ENCODE results near the gene CACNA2D2. TPM values are rescaled to one million over a fixed set of nuclear protein-coding genes. Genes with fewer than 3 reads are reported as not detected.

Gene CACNA2D2
- total RNA-seq, 1 experiment from 2014 or later = 22.0 TPM

DNA sequence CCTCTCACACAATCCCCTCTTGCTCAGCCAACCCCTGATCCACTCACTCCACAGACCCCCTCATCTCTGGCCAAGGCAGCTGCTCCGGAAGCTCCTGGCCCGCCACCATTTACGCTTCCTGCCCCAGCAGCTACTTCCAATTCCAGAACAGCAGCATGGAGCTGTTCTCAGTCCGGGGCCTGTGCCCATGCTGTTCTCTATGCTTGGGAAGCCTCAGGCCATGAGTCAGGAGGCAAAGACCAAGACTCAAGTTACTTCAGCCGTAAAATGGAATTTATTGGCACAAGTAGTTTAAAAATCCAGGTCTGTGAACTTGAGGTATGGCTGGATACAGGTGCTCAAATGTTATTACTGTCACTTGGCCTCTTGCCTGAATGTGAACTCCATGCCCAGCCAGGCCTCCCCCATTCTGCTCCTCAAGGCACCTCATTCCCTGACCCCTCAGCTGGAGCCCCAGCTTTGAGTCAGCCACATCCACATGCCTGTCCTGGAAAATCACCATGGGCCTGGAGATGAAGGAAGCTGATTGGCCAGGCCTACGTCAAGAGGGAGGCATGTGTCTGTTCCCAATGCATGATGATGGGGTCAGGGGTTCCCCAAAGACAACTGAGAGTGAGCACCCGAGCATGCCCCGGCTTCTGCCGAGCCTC, 31.4 kb upstream of the CACNA2D2 start (continued):
- TF ChIP-seq MLX (CRISPR knock-in tag; IDR thresholded peaks at IDR 0.05) = no peak

GRCh38 chr3:50533807-50534461, 30.5 kb upstream of the CACNA2D2 start:
- ATAC-seq = peak; percentile 16
- peaks cover 33% of the 10 kb centered on the region for H3K27me3 Mint-ChIP-seq (ENCODE audit: low read depth)
- H3K9me3 Mint-ChIP-seq = no peaks in the 10 kb centered on the region
- no peaks in the 10 kb centered on the region for H3K36me3 Mint-ChIP-seq
- no peak overlapping the region for H3K4me3 Mint-ChIP-seq
- no peak overlapping the region for H3K27ac Mint-ChIP-seq
- ChIA-PET CTCF (interaction anchor here (1.2 to 1.7 kb wide), 4 partner anchors 9 to 98 kb away, joined by 3 to 11 read pairs (median 4); no protein-coding TSS in a partner anchor), POLR2A (no interaction called here)
- TF ChIP-seq, protein P1, sequence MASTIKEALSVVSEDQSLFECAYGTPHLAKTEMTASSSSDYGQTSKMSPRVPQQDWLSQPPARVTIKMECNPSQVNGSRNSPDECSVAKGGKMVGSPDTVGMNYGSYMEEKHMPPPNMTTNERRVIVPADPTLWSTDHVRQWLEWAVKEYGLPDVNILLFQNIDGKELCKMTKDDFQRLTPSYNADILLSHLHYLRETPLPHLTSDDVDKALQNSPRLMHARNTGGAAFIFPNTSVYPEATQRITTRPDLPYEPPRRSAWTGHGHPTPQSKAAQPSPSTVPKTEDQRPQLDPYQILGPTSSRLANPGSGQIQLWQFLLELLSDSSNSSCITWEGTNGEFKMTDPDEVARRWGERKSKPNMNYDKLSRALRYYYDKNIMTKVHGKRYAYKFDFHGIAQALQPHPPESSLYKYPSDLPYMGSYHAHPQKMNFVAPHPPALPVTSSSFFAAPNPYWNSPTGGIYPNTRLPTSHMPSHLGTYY (CRISPR knock-in tag; IDR thresholded peaks at IDR 0.05) = no peak
- TF ChIP-seq JAZF1 (CRISPR knock-in tag; IDR thresholded peaks at IDR 0.05) (no peak), MLX (CRISPR knock-in tag; IDR thresholded peaks at IDR 0.05) (no peak), NR2C2 (CRISPR knock-in tag; IDR thresholded peaks at IDR 0.05) (no peak), FOXJ3 (CRISPR knock-in tag; IDR thresholded peaks at IDR 0.05; ENCODE audit: borderline replicate concordance) (no peak), ELF4 (CRISPR knock-in tag; IDR thresholded peaks at IDR 0.05; ENCODE audit: low read depth) (no peak), NFE2L1 (CRISPR knock-in tag; IDR thresholded peaks at IDR 0.05) (no peak)
- TF ChIP-seq, protein P2, sequence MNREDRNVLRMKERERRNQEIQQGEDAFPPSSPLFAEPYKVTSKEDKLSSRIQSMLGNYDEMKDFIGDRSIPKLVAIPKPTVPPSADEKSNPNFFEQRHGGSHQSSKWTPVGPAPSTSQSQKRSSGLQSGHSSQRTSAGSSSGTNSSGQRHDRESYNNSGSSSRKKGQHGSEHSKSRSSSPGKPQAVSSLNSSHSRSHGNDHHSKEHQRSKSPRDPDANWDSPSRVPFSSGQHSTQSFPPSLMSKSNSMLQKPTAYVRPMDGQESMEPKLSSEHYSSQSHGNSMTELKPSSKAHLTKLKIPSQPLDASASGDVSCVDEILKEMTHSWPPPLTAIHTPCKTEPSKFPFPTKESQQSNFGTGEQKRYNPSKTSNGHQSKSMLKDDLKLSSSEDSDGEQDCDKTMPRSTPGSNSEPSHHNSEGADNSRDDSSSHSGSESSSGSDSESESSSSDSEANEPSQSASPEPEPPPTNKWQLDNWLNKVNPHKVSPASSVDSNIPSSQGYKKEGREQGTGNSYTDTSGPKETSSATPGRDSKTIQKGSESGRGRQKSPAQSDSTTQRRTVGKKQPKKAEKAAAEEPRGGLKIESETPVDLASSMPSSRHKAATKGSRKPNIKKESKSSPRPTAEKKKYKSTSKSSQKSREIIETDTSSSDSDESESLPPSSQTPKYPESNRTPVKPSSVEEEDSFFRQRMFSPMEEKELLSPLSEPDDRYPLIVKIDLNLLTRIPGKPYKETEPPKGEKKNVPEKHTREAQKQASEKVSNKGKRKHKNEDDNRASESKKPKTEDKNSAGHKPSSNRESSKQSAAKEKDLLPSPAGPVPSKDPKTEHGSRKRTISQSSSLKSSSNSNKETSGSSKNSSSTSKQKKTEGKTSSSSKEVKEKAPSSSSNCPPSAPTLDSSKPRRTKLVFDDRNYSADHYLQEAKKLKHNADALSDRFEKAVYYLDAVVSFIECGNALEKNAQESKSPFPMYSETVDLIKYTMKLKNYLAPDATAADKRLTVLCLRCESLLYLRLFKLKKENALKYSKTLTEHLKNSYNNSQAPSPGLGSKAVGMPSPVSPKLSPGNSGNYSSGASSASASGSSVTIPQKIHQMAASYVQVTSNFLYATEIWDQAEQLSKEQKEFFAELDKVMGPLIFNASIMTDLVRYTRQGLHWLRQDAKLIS (CRISPR knock-in tag; IDR thresholded peaks at IDR 0.05; ENCODE audit: borderline replicate concordance) = no peak
- TF ChIP-seq, protein P3, sequence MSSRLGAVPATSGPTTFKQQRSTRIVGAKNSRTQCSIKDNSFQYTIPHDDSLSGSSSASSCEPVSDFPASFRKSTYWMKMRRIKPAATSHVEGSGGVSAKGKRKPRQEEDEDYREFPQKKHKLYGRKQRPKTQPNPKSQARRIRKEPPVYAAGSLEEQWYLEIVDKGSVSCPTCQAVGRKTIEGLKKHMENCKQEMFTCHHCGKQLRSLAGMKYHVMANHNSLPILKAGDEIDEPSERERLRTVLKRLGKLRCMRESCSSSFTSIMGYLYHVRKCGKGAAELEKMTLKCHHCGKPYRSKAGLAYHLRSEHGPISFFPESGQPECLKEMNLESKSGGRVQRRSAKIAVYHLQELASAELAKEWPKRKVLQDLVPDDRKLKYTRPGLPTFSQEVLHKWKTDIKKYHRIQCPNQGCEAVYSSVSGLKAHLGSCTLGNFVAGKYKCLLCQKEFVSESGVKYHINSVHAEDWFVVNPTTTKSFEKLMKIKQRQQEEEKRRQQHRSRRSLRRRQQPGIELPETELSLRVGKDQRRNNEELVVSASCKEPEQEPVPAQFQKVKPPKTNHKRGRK (CRISPR knock-in tag; IDR thresholded peaks at IDR 0.05; ENCODE audit: borderline replicate concordance) = no peak
- DNase-seq (ENCODE audit: low spot score) = no peak
- H3K4me1 Mint-ChIP-seq = peaks cover 31% of the 10 kb centered on the region

GRCh38 chr3:50533316-50533715, 29.9 kb upstream of the CACNA2D2 start:
- no peak overlapping the region for H3K4me3 Mint-ChIP-seq
- H3K9me3 Mint-ChIP-seq = no peaks in the 10 kb centered on the region
- H3K27me3 Mint-ChIP-seq (ENCODE audit: low read depth) = peaks cover 35% of the 10 kb centered on the region
- no peak overlapping the region for H3K27ac Mint-ChIP-seq
- CTCF ChIA-PET = interaction anchor here (1.2 to 1.7 kb wide), 4 partner anchors 10 to 98 kb away, joined by 3 to 11 read pairs (median 4); no protein-coding TSS in a partner anchor
- no peak for TF ChIP-seq ZNF232 (CRISPR knock-in tag; IDR thresholded peaks at IDR 0.05)
- TF ChIP-seq NFE2L1 (CRISPR knock-in tag; IDR thresholded peaks at IDR 0.05) = no peak
- no peak for TF ChIP-seq FOXJ3 (CRISPR knock-in tag; IDR thresholded peaks at IDR 0.05; ENCODE audit: borderline replicate concordance)
- TF ChIP-seq SOX15 (CRISPR knock-in tag; IDR thresholded peaks at IDR 0.05) = no peak
- TF ChIP-seq, protein P4, sequence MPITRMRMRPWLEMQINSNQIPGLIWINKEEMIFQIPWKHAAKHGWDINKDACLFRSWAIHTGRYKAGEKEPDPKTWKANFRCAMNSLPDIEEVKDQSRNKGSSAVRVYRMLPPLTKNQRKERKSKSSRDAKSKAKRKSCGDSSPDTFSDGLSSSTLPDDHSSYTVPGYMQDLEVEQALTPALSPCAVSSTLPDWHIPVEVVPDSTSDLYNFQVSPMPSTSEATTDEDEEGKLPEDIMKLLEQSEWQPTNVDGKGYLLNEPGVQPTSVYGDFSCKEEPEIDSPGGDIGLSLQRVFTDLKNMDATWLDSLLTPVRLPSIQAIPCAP (CRISPR knock-in tag; IDR thresholded peaks at IDR 0.05) = no peak
- no peak for TF ChIP-seq HMGA2 (CRISPR knock-in tag; IDR thresholded peaks at IDR 0.05)
- no peak for TF ChIP-seq ZNF138 (CRISPR knock-in tag; conservative IDR thresholded peaks at IDR 0.05)
- TF ChIP-seq OVOL2 (CRISPR knock-in tag; IDR thresholded peaks at IDR 0.05; ENCODE audit: borderline replicate concordance) = no peak
- TF ChIP-seq NR2C2 (CRISPR knock-in tag; IDR thresholded peaks at IDR 0.05) = no peak
- DNase-seq (ENCODE audit: low spot score) (no peak), ATAC-seq (no peak)
- POLR2A ChIA-PET = no interaction called here
- no peaks in the 10 kb centered on the region for H3K36me3 Mint-ChIP-seq
- H3K4me1 Mint-ChIP-seq = peaks cover 25% of the 10 kb centered on the region
